Measurements from ENCODE around the gene GLYR1.
"Not testable (repeated sequence)": the region's sequence is repeated elsewhere in the genome, so short reads cannot be mapped to it uniquely, and the experiment has no call there.

GLYR1 gene

GRCh38 chr16:4846901-4847773, at the start of gene GLYR1, which contains the start of gene UBN1:
GLYR1 (minus strand) TSS chr16:4847288; CDS start chr16:4847265, 23 bp downstream.
UBN1 (plus strand) TSS chr16:4847481; CDS start chr16:4852918, 5,437 bp downstream.
- in situ Hi-C loops (cut with MboI; ENCODE audit: low sequenced_read_pairs), result no loop called here

DNA sequence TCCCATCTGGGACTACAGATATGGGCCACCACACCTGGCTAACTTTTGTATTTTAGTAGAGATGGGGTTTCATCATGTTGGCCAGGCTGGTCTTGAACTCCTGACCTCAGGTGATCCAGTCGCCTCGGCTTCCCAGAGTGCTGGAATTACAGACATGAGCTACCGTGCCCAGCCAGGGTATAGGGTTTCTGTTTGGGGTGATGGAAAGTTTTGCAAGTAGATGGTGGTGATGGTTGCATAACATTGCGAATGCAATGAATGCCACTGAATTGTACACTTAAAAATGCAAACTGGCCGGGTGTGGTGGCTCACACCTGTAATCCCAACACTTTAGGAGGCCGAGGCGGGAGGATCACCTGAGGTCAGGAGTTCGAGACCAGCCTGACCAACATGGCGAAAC, 49.7 kb upstream of the GLYR1 start:
- in situ Hi-C loops (cut with MboI; ENCODE audit: low sequenced_read_pairs), result not testable (repeated sequence)

GRCh38 chr16:4895366-4895765, 48.3 kb upstream of the GLYR1 start:
- in situ Hi-C loops (cut with MboI; ENCODE audit: low sequenced_read_pairs), result no loop called here

GRCh38 chr16:4894276-4895150, 47.4 kb upstream of the GLYR1 start:
- in situ Hi-C loops (cut with MboI; ENCODE audit: low sequenced_read_pairs), result no loop called here

DNA sequence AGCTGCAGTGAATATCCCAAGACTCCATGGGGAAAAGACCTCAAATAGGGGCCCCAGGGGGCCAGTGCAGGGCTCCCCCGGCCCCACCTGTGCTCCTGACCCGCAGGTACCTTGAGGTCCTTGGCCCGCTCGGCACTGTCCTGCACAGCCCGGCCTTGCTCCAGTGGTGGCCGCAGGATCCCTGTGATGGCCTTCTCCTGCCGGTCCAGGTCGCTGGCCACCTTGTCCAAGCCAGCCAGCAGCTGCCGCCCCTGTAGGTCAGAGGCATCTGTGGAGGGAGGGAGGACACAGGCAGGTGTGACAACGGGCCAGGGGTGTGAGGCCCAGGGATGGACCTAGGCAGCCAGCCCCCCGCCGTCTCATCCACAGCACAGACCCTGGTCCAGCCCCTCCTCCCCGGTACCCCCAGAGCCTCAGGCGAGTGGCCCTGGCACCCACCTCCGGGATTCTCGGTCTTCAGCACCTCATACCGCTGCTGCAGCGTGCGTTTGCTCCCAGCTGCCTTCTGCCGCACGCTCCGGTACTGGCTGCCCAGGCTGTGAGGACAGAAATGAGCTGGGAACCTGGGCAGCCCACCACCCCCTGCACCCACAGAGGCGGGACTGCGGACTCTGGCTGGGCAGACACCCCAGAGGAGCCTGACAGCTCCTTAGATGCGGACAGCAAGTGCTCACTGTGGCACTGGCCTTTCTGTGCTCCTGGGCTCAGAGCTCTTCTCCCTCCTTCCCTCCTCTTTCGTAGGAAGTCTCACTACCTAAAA, 46.2 kb upstream of the GLYR1 start:
- in situ Hi-C loops (cut with MboI; ENCODE audit: low sequenced_read_pairs), result no loop called here

- in situ Hi-C loops (cut with MboI; ENCODE audit: low sequenced_read_pairs), result no loop called here
Measured at GRCh38 chr16:4892361-4893102, 45.4 kb upstream of the GLYR1 start.

DNA sequence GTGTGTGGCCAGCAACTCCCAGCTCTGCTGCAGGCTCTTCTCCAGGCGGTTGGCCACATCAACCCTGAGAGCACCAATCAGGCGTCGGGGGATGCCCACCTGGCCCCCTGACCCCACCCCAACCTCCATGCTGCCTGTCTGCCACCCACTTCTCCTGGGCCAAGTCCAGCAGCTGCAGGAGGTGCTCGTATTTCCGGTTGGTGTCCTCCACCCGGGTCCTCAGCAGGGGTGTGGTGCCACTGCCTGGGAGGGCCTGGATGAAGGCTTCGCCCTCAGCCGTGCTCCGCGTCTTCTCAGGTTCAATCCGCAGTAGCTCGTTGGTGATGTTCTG, 44.8 kb upstream of the GLYR1 start:
- in situ Hi-C loops (cut with MboI; ENCODE audit: low sequenced_read_pairs), result no loop called here

DNA sequence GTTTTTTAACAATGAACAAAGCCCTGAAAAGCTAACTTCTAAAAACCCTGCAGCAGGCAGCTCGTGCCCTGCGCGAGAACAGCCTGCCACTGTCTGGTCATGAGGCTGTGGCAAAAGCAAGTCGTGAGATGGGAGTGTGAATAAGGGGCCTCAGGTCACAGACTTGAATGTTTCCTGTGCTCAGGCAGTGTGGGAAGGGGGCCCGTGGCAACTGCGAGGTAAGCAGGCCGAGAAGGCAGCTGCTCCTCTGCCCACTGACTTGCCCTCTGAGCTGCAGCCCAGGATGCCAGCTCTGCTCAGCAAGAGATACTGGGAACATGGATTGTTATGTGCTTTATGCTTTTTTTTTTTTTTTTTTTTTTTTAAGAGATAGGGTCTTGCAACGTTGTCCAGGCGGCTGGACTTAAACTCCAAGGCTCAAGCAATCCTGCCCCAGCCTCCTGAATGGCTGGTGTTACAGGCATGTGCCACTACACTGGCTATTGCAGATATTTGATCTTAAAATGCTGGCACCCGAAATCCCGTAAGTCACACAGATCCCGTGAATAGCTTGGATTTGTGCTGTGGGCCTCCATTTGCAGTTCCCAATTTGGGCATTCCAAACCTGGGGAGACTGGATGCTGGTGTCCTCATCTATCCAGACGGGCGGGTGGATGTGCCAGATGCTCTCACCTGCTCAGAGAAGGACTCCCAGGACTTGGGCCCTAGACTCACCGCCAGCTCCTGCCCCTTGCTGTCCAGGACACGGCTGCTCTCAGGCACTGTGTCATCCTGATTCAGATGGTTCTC, 44.2 kb upstream of the GLYR1 start:
- in situ Hi-C loops (cut with MboI; ENCODE audit: low sequenced_read_pairs), result no loop called here

- in situ Hi-C loops (cut with MboI; ENCODE audit: low sequenced_read_pairs), result no loop called here
Measured at GRCh38 chr16:4890686-4891085, 43.6 kb upstream of the GLYR1 start.

- in situ Hi-C loops (cut with MboI; ENCODE audit: low sequenced_read_pairs), result no loop called here
Measured at GRCh38 chr16:4890026-4890425, 42.9 kb upstream of the GLYR1 start.

DNA sequence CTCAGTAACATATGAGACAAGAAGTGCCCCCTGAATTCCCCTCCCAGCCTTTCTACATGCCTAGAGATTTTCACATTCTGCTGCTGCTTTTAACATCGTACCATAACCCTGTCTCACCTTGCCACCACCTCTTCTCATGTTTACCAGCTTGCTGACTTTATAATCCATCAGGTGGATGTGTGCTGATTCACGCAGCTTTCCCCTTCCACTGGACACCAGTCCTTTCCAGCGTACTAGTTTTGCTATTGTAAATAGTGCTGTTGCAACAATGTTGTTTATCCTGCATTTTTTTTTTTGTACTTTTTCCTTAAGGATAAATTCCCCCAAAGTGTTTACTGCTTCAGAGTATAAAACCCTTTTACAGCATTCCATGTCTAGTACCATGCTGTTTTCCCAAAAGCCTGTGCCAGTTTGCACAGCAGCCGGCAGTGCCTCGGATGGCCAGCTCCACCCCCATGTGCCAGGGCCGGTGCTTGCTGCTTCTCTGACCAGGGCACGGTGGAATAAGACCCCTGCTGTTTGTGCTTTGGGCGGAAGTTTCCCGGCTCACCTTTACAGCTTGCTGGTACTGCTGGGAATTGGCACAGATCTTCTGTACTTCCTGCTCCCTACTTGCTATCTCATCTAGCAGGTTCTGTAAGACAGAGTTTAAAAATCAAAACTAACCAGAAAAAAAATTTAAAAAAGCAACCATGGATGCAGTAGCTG, 41.5 kb upstream of the GLYR1 start:
- in situ Hi-C loops (cut with MboI; ENCODE audit: low sequenced_read_pairs), result no loop called here

DNA sequence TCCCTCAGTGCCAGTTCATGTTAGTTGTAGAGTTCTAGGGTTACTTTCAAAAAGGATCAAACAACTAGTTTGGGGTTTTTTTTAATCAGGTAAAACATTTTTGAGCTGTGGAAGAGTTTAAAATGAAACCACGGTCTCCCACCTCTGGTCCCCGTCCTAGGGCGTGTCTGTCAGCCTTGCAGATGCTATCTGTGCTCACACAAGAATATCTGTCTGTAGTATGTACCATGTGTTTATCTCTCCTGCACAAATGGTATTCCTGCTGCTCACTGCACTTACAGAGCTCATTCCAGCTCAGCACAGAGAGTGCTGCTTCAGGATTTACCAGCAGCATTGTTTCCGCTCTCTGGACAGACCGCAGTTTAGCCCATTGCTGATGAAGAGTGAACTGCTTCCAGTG, 39.1 kb upstream of the GLYR1 start:
- in situ Hi-C loops (cut with MboI; ENCODE audit: low sequenced_read_pairs), result no loop called here

DNA sequence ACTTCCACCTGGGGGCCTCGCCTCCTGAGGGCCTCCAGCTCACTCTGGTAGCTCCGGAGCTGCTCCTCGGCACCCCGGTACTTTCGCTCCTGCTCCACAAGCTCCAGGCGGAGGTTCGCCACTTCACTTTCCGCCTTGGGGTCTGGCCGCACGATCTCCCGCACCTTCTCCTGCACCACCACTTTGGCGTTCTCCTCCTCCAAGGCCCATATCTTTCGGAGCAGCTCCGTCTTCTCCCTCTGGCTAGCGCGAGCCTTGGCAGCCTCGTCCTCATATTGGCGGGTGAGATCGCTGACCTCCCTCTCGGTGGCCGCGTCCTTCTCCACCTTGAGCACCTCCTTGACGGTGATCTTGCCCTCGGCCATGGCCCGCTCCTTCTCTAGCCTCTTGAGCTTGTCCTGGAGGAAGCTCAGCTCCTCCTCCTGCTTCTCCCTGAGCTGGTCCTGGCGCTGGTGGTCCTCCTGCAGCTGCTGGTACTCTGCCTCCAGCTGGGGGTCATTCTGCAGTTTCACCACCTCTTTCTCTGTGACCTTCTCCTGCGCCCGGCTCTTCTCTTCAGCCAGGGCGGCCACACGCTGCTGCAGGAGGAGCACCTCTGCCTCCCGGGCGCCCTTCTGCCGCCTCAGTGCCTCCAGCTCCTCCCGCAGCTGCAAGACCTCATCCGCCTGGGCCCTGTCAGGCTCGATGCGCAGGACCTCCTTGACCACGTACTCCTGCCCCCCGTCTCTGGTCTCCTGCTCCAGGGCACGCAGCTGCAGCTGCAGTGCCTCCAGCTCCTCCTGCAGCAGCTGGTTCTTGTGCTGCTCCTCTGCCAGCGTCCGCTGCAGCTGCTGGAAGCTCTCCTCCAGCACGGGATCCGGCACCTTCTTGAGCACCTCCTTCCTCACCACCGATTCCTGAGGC, 38.1 kb upstream of the GLYR1 start:
- in situ Hi-C loops (cut with MboI; ENCODE audit: low sequenced_read_pairs), result no loop called here

- in situ Hi-C loops (cut with MboI; ENCODE audit: low sequenced_read_pairs), result no loop called here
Measured at GRCh38 chr16:4884209-4884608, 37.1 kb upstream of the GLYR1 start.

DNA sequence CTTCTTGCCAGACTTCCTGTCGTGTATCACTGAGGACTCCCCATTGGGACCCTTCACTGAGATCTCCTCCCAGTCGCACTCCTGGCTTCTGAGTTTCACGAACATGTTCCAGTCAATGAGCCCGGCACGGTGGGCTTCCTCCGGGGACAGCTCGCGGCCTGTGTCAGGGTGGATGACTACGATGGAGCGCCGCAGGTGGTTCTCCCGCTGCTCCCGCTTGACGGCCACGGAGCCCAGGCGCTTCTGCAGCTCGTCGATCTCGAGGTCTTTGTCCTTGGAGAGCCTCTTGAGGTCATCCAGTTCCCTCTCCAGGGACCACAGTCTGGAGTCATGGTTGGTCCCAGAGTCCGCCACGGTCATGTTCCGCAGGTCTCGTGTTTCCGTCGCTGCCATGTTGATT, 36.4 kb upstream of the GLYR1 start:
- in situ Hi-C loops (cut with MboI; ENCODE audit: low sequenced_read_pairs), result no loop called here

DNA sequence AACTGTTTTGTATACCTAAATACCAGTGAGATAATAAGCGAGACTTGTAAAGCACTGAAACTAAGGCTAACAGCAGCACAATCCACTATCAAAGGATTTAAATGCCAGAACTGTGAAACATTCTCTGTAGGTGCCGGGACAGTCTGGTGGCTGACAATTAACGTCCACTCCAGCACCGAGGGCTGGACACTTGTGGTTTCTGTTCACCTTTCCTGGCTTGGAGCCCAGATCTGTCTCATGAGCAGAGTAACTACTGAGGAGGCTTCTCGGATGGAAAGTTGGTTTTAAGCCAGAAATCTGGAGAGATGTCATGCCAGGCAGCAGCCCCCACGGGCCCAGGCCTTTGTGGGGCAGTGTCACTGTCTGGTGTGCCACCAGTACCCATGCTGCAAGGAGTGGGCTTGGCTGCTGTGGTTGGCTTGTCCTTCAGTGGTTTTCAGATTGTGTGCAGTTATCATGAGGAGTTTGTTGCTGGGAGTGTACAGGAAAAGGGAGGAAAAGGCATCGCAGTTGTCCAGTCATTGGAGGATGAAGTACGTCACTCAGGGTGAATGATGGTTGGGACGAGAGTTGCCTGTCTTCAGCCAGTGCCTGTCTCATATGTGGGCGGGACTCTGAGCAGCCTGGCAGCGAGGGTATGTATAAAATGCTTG, 35.7 kb upstream of the GLYR1 start:
- in situ Hi-C loops (cut with MboI; ENCODE audit: low sequenced_read_pairs), result no loop called here

DNA sequence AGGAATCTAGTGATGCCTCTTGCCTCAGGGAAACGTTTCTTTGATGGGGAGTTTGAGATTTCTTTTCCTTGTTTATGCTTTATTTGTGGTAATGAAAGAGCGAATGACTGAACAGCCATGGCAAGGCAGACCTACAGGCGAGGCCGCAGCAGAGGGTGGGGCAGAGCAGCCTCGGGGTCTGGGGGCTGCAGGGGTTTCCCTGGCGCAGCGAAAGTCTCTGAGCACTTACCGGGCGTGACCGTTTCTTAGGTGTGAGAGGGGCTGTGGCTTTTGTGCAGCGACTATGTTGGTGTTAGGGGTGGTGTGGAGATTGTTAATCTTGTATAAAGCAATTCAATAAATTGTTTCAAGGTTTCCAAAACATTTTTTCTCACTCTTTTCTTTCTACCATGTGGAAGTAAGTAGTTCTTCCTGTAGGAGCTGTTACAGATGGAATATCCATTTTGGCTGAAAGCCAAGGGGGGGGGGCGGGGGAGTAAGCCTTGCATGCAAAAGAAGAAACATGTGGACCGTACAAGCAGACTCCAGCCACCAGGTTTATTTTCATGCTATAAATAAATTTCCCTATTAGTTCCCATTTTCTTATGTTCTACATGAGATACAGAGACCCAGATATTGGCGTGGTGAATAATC, 35.0 kb upstream of the GLYR1 start:
- in situ Hi-C loops (cut with MboI; ENCODE audit: low sequenced_read_pairs), result no loop called here
